Effector memory CD8-positive, alpha-beta T cell (primary cell): ENCODE results near the gene STIM1.
"Not testable (repeated sequence)": the region's sequence is repeated elsewhere in the genome, so short reads cannot be mapped to it uniquely, and the experiment has no call there.

ENCODE experiments used
- ATAC-seq: fragments of 150-1000 bp; cut with Tn5 transposase; replicated peaks from 2 replicates; pipeline ENCODE4 v1.10.0; 2021; ENCODE audit warnings: mild to moderate bottlenecking, moderate library complexity
- DNase-seq, 3 experiments: peaks; one replicate each; pipeline ENCODE4 v3.0.0; 2021
- H3K27ac Mint-ChIP-seq, 2 donors: one replicate each; pipeline ENCODE4 v1.8.0; 2022; ENCODE audit warnings: mild to moderate bottlenecking in 2 of 2, mixed read lengths in 2 of 2, moderate library complexity in 2 of 2
- H3K27me3 Mint-ChIP-seq, 2 donors: one replicate each; pipeline ENCODE4 v1.8.0; 2022; ENCODE audit warnings: mixed read lengths in 2 of 2
- H3K36me3 Mint-ChIP-seq: one replicate; pipeline ENCODE4 v1.8.0; 2022; ENCODE audit warnings: mild to moderate bottlenecking, moderate library complexity, mixed read lengths; ENCODE audit not compliant: insufficient read depth
- H3K4me1 Mint-ChIP-seq, 2 donors: one replicate each; pipeline ENCODE4 v1.8.0; 2022; ENCODE audit warnings: low read depth in 2 of 2, mixed read lengths in 2 of 2
- H3K4me3 Mint-ChIP-seq, 2 donors: one replicate each; pipeline ENCODE4 v1.8.0; 2022; ENCODE audit warnings: mild to moderate bottlenecking in 2 of 2, mixed read lengths in 2 of 2, moderate library complexity in 2 of 2
- H3K9me3 Mint-ChIP-seq, 2 donors: one replicate each; pipeline ENCODE4 v1.8.0; 2022; ENCODE audit warnings: mixed read lengths in 2 of 2

The STIM1 gene

DNA sequence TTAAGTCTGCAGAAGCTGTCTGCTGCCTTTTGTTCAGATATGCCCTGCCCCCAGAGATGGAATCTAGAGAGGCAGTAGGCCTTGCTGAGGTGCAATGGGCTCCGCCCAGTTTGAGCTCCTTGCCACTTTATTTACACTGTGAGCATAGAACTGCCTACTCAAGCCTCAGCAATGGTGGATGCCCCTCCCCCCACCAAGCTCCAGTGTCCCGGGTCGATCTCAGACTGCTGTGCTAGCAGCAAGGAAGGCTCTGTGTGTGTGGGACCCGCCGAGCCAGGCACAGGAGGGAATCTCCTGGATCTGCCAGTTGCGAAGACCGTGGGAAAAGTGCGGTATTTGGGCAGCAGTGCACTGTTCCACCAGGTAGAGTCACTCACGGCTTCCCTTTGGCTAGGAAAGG is 161.1 kb downstream of the STIM1 start:
- not testable (repeated sequence) for H3K27me3 Mint-ChIP-seq, H3K4me3 Mint-ChIP-seq, H3K27ac Mint-ChIP-seq, H3K9me3 Mint-ChIP-seq, DNase-seq, H3K36me3 Mint-ChIP-seq, ATAC-seq
- H3K4me1 Mint-ChIP-seq = peaks cover 48 to 76% of the 10 kb centered on the region in 2 donors

DNA sequence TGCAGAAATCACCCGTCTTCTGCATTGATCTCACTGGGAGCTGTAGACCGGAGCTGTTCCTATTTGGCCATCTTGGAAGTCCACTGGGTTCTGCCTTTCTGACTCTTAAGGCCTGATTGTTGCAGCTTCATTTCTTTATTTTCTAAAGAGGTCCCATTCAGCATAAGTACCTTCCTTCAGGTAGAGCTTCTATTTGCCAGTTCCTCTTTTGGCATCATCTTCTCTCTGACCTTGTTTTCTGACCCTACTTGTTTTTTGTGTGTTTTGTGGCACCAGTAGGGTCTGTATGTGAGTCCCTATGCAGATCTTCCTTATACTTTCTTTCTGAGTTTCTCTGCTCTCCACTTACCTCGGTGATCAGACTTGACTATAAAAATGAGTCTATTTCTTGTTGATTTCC is 161.7 kb downstream of the STIM1 start:
- no peak for DNase-seq
- Mint-ChIP-seq H3K36me3 (no peaks in the 10 kb centered on the region), H3K27me3 (no peaks in the 10 kb centered on the region), H3K27ac (peak overlapping the region; percentile 1 to 84), H3K4me3 (no peak overlapping the region), H3K4me1 (peaks cover 42 to 75% of the 10 kb centered on the region in 2 donors), H3K9me3 (no peaks in the 10 kb centered on the region)
- no peak for ATAC-seq

DNA sequence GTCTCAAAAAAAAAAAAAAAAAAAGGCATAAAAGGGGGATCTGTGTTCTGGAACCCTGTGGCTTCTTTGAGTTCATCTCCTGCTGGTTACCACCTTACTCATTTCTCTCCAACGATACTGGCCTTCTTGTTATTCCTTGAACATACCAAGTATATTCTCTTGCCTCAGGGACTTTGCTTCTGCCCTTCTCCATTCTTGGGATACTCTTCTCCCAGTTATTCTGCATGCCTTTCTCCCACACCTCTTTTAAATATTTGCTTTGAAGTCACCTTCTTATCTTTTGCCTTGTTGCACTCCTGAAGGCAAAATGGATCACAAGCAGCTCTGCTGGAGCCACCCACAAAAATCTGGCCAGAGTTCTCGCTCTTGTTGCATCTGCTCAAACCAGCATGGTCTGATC is 163.2 kb downstream of the STIM1 start:
- Mint-ChIP-seq H3K4me3 (no peak overlapping the region), H3K27ac (peak overlapping the region in 1 of 2 donors; percentile 7), H3K9me3 (no peaks in the 10 kb centered on the region), H3K27me3 (no peaks in the 10 kb centered on the region), H3K36me3 (no peaks in the 10 kb centered on the region), H3K4me1 (peaks cover 42 to 74% of the 10 kb centered on the region in 2 donors)
- DNase-seq = no peak
- no peak for ATAC-seq

DNA sequence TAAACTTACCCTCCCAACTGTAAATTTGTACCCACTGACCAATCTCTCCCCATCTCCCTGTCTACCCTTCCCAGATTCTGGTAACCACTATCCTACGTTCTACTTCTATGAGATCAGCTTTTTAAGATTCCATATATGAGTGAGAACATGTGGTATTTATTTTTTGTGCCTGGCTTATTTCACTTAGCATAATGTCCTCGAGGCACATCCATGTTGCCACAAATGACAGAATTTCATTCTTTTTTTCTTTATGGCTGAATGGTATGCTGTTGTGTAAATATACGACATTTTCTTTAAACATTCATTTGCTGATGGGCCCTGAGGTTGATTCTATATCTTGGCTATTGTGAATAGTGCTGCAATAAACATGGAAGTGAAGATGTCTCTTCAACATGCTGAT is 164.4 kb downstream of the STIM1 start:
- H3K4me3 Mint-ChIP-seq = no peak overlapping the region
- ATAC-seq (no peak), DNase-seq (no peak)
- H3K27me3 Mint-ChIP-seq = no peaks in the 10 kb centered on the region
- peak overlapping the region in 1 of 2 donors; percentile 75 for H3K27ac Mint-ChIP-seq
- no peaks in the 10 kb centered on the region for H3K36me3 Mint-ChIP-seq
- peaks cover 40 to 73% of the 10 kb centered on the region in 2 donors for H3K4me1 Mint-ChIP-seq
- H3K9me3 Mint-ChIP-seq = no peaks in the 10 kb centered on the region

DNA sequence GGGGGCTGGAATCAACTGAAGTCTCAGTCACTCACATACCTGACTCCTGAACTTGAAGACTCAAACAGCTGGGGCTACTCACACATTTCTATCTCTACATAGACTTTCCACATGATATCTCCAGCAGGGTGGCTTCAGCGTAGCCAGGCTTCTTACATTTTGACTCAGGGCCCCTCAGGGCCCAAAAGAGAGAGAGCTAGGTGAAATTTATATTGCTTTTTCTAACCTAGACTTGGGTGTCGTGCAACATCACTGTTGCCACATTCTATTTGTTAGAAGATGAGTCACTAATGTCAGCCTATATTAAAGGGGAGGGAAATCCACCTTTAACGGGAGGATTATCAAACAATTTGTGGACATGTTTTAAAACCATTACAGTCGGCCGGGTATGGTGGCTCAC is 167.2 kb downstream of the STIM1 start:
- no peak for ATAC-seq
- H3K4me1 Mint-ChIP-seq = peaks cover 34 to 62% of the 10 kb centered on the region in 2 donors

DNA sequence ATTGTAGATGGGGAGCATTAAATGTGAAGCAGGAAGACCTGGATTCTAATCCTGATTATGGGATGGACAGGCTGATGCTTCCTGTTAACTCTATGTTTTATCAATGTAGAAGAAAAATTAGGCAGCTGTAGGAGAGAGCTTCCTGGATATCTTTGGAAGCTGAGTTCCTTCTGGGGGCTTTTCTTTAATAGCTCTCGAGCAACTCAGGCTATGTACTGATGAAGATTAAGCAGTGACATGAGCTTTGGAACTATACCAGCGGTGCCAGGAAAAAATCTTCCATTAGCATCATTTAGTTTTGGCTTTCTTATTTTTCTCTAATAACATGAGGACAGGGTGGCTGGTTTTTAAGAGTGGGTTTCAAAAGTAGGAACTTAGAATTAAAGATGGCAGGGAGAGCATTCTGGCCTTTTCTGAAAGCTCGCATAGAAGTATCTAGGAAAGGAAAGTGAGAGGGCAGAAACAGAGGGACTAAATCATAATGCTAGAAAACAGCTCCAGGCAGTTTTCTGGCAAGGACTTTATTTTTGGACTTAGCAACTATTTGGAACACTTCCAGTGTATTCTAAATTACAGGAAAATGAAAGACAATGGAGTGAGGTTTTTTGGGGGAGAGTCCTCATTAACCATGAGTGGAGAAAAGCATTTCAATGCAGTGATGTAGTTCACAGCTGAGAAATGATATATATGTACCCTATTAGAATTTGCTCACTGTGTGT is 169.9 kb downstream of the STIM1 start:
- Mint-ChIP-seq H3K36me3 (peaks cover 11% of the 10 kb centered on the region), H3K4me3 (no peak overlapping the region), H3K27me3 (no peaks in the 10 kb centered on the region), H3K9me3 (no peaks in the 10 kb centered on the region), H3K27ac (peak overlapping the region; percentile 75), H3K4me1 (peaks cover 24 to 51% of the 10 kb centered on the region in 2 donors)
- ATAC-seq = no peak
- DNase-seq = no peak

More for the DNA sequence above, 167.2 kb downstream of the STIM1 start:
- DNase-seq = no peak
- H3K27ac Mint-ChIP-seq = no peak overlapping the region
- H3K36me3 Mint-ChIP-seq = peaks cover 5% of the 10 kb centered on the region
- H3K27me3 Mint-ChIP-seq = no peaks in the 10 kb centered on the region
- H3K9me3 Mint-ChIP-seq = no peaks in the 10 kb centered on the region
- H3K4me3 Mint-ChIP-seq = no peak overlapping the region

DNA sequence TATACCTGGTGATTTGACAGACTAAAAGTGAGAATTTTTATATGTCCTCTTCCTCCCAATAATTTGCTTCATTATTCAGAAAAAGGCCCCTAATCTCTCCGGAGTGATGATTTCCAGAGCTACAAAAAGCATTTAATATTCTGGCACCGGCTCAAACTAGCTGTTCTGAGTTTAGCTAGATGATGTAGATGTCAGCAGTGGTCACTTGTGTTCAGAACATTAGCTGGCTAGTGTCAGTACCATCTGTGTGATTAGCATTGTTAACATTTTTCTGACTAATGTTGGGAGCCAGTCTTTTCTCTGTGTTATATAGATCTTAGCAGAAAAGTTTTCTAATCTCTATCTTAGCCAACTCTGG is 170.5 kb downstream of the STIM1 start:
- Mint-ChIP-seq H3K27ac (peak overlapping the region in 1 of 2 donors; percentile 75), H3K9me3 (no peaks in the 10 kb centered on the region), H3K27me3 (no peaks in the 10 kb centered on the region), H3K4me1 (peaks cover 21 to 49% of the 10 kb centered on the region in 2 donors), H3K4me3 (no peak overlapping the region), H3K36me3 (peaks cover 11% of the 10 kb centered on the region)
- DNase-seq (no peak), ATAC-seq (no peak)

DNA sequence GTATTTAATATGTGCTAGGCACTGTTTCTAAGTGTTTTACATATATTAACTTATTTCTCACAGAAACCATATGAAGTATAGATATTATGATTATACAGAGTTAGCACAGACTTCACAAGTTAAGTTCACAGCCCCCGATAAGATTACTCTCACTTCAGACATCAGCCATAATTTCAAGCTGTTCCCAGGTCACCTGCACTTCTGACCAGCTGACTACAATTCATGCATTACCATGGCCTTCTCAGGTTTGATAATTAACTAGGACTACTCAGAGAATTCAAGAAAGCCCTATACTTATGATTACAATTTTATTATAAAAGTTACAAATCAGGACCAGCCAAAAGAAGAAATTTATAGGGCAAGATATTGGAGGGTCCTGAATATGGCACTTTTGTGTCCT is 170.9 kb downstream of the STIM1 start:
- ATAC-seq (no peak), DNase-seq (no peak)
- Mint-ChIP-seq H3K27me3 (no peaks in the 10 kb centered on the region), H3K4me1 (peaks cover 19 to 49% of the 10 kb centered on the region in 2 donors), H3K9me3 (no peaks in the 10 kb centered on the region), H3K27ac (peak overlapping the region in 1 of 2 donors; percentile 75), H3K36me3 (peaks cover 11% of the 10 kb centered on the region), H3K4me3 (no peak overlapping the region)

DNA sequence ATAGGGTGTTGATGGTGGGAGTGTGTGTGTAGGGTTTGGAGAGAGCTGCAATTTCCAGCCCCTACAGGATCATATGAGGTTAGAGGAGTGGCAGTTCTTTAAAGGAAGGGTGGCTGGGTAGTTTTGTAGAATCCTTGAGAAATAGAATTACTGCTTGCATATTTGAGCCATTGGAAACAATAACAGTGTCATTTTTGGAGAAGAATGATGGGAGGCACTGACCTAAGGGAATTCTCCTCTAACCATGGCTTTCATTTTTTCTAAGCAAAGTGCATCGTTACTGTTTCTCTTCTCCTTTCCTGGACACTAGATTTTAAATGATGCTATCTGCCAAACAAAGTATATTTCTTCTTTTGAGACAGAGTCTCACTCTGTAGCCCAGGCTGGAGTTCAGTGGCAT is 172.3 kb downstream of the STIM1 start:
- no peak for DNase-seq
- H3K4me1 Mint-ChIP-seq = peaks cover 16 to 38% of the 10 kb centered on the region in 2 donors
- no peak for ATAC-seq
- no peaks in the 10 kb centered on the region for H3K9me3 Mint-ChIP-seq
- H3K4me3 Mint-ChIP-seq = no peak overlapping the region
- peaks cover 11% of the 10 kb centered on the region for H3K36me3 Mint-ChIP-seq
- no peaks in the 10 kb centered on the region for H3K27me3 Mint-ChIP-seq
- peak overlapping the region; percentile 20 to 54 for H3K27ac Mint-ChIP-seq

DNA sequence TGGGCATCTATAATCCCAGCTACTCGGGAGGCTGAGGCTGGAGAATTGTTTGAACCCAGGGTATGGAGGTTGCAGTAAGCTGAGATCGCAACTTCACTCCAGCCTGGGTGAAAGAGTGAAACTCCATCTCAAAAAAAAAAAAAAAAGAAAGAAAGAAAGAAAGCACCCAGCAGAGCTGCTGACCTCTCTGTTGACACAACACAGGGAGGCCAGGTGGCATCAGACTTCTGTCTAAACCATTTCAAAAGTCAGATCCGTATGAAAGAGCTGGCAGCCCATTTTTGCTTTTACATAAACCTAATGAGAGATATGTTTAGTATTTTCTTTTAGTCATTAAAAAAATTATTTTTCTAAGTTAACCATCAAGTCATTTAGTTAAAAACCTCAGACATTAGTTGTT is 174.7 kb downstream of the STIM1 start:
- Mint-ChIP-seq H3K9me3 (no peaks in the 10 kb centered on the region), H3K27ac (peak overlapping the region in 1 of 2 donors; percentile 23), H3K4me3 (no peak overlapping the region), H3K27me3 (no peaks in the 10 kb centered on the region), H3K4me1 (peaks cover 8 to 29% of the 10 kb centered on the region in 2 donors), H3K36me3 (peaks cover 13% of the 10 kb centered on the region)
- no peak for DNase-seq
- ATAC-seq = no peak

DNA sequence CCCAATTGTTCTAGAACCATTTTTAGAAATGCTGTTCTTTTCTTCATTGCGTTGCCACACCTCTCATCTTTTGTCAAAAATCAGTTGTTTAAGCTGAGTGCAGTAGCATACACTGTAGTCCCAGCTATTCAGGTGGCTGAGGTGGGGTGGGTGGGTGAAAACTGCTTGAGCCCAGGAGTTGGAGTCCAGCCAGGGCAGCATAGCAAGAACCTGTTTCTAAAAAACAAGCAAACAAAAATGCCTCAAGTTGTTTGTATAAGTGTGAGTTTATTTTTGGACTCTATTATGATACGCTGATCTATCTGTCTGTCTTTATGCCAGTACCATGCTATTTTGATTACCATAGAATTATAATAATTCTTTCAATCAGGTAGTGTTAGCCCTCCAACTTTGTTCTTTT is 176.6 kb downstream of the STIM1 start:
- Mint-ChIP-seq H3K4me1 (peaks cover 9 to 40% of the 10 kb centered on the region in 2 donors), H3K36me3 (peaks cover 12% of the 10 kb centered on the region), H3K27ac (peak overlapping the region in 1 of 2 donors; percentile 74), H3K9me3 (no peaks in the 10 kb centered on the region), H3K4me3 (no peak overlapping the region), H3K27me3 (no peaks in the 10 kb centered on the region)
- DNase-seq = no peak
- no peak for ATAC-seq

DNA sequence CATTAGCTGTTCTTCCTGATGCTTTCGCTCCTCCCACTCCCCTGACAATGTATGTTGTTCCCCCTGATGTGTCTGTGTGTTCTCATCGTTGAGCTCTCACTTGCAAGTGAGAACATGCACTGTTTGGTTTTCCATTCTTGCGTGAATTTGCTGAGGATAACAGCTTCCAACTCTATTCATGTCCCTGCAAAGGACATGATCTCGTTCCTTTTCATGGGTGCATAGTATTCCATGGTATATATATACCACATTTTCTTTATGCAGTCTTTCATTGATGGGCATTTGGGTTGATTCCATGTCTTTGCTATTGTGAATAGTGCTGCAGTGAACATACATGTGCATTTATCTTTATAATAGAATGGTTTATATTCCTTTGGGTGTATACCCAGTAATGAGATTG is 180.5 kb downstream of the STIM1 start:
- Mint-ChIP-seq H3K36me3 (peaks cover 6% of the 10 kb centered on the region), H3K4me1 (peaks cover 14 to 51% of the 10 kb centered on the region in 2 donors), H3K27me3 (no peaks in the 10 kb centered on the region), H3K4me3 (no peak overlapping the region), H3K27ac (peak overlapping the region in 1 of 2 donors; percentile 50), H3K9me3 (no peaks in the 10 kb centered on the region)
- DNase-seq (no peak), ATAC-seq (no peak)

DNA sequence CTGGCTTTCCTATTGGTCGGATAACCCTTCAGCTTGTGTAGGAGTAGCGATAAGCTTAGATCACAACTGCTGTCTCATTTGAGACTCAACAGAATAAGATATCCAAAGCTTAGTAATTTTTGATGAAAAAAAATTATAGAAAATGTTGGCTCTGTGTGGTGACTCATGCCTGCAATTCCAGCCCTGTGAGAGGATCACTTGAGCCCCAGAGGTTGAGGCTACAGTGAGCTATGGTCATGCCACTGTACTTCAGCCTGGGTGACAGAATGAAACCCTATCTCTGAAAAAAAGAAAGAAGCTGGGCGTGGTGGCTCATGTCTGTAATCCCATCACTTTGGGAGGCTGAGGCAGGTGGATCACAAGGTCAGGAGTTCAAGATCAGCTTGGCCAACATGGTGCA is 183.5 kb downstream of the STIM1 start:
- Mint-ChIP-seq H3K36me3 (peaks cover 6% of the 10 kb centered on the region), H3K9me3 (no peaks in the 10 kb centered on the region), H3K4me3 (no peak overlapping the region), H3K27me3 (no peaks in the 10 kb centered on the region), H3K4me1 (peaks cover 16 to 59% of the 10 kb centered on the region in 2 donors), H3K27ac (no peak overlapping the region)
- DNase-seq (no peak), ATAC-seq (no peak)

DNA sequence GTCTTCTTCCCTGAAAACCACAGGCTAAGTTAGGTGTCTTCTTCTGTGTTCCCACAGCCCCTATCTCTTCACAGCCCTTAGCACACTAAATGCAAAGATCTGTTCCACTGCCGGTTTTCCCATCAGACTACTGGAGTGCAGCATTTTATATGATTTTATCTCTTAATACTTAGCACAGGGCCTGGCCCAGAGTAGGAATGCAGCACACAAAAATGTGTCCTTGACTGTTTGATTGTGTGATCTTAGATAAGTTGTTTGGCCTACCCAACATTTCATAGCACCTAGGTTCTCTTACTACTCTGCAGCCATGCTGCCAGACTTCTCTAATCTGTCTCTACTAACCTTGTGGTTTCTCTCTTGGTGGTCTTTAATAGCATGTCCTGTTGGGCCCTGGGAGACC is 185.0 kb downstream of the STIM1 start:
- H3K9me3 Mint-ChIP-seq = no peaks in the 10 kb centered on the region
- no peak for DNase-seq
- no peak for ATAC-seq
- peaks cover 6% of the 10 kb centered on the region for H3K36me3 Mint-ChIP-seq
- H3K27ac Mint-ChIP-seq = peak overlapping the region; percentile 0 to 41
- peaks cover 21 to 58% of the 10 kb centered on the region in 2 donors for H3K4me1 Mint-ChIP-seq
- no peaks in the 10 kb centered on the region for H3K27me3 Mint-ChIP-seq
- H3K4me3 Mint-ChIP-seq = no peak overlapping the region
